GM19395 (cell line): ENCODE data around the gene KLK1.
"Not testable (repeated sequence)": the region's sequence is repeated elsewhere in the genome, so short reads cannot be mapped to it uniquely, and the experiment has no call there.

Experiments
- ATAC-seq: cut with Tn5 transposase; IDR thresholded peaks from one replicate; pipeline ENCODE4 v1.9.1; 2021; ENCODE audit warnings: mild to moderate bottlenecking, moderate library complexity; ENCODE audit not compliant: unreplicated experiment

The KLK1 gene

GRCh38 chr19:50794074-50794875 is 29.3 kb downstream of the KLK1 start:
- no peak for ATAC-seq

DNA sequence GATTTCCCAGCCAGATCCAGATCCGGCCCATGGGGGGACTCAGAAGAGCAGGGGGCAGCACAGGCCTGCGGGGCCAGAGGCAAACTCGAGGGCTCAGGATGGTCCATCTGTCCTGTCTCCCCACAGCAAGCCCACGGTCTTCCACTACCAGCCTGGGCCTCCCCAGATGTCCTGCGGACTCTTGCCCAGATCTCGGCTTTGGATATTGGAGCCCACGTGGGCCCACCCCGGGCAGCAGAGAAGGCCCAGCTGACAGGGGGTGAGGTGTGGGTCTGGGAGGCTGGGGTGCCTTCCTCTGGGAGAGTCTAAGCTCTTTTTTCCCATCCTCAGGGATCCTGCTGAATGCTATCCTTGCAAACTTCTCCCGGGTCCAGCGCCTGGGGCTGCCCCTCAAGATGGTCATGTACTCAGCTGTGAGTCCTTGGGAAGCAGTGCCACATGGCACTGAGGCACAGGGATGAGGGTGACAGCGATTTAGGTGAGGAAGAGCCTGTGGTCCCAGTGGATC is 30.0 kb downstream of the KLK1 start:
- ATAC-seq = no peak

GRCh38 chr19:50792272-50793250 is 31.0 kb downstream of the KLK1 start:
- ATAC-seq = no peak

DNA sequence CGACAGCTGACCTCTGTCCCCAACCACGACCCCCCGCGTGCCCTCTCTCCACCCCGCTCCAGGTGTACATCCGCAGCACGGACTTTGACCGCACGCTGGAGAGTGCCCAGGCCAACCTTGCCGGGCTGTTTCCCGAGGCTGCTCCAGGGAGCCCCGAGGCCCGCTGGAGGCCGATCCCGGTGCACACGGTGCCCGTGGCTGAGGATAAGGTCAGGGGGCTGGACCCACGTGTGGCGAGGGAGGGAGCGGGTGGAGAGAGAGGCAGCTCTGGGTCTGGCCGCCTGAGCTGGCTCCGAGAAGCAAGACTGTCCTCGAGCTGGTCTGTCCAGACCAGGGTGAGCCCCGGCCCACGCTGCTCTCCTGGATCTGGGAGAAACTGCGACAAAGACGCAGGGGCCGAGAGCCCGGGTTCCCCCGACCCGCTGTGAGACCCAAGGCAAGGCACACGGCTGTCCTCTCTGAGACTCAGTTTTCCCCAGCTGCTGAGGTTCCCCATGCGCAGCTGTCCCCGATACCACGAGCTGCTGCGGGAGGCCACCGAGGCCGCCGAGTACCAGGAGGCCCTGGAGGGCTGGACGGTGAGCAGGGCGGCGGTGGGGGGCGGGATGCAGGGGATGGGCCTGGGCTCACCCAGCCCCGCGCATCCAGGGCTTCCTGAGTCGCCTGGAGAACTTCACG is 31.9 kb downstream of the KLK1 start:
- ATAC-seq = no peak

DNA sequence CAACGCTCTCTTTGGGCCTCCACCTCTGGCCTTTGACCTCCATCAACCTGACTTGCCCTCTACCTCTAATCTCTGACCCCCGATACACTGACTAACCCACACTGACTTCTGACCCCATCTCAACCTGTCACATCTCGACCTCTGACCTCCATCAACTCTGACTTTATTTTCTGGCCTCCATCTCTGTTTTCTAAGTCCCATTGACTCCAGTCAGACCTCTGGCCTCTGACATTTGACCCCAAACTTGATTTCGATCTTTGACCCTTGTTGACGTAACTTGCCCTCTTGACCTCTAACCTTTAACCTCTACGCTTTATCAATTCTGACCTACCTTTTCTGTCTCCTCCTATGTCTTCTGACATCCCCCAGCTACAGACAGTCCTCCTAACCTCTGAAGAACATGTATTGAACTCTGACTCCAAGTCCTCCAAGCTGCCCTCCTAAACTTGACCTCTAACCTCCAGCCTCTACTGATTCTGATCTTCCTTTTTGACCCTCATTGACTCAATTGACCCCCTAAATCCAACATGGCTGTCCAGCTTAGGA is 32.6 kb downstream of the KLK1 start:
- ATAC-seq = no peak

- ATAC-seq = no peak
Observed at GRCh38 chr19:50790396-50790795, 33.2 kb downstream of the KLK1 start, which contains the start of gene ACP4. Gene ACP4 (plus strand): TSS chr19:50790415. CDS start chr19:50790415, 0 bp downstream.

- ATAC-seq = no peak
Observed at GRCh38 chr19:50785329-50785728, 38.3 kb downstream of the KLK1 start.

DNA sequence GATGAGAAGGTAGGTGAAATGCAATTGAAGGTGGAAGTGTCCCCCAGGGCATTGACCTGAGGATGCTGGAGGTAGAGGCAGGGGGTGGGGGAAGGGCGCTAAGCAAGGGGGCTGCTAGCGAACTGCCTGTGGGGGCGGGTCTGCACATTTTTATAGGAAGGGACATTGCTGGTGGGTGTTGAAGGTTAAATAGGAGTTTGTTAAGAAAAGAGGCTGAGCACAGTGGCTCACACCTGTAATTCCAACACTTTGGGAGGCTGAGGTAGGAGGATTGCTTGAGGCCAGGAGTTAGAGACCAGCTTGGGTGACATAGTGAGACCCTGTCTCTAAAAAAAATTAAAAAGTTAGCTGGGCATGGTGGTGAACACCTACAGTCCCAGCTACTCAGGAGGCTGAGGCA is 38.9 kb downstream of the KLK1 start:
- ATAC-seq = no peak

- not testable (repeated sequence) for ATAC-seq
Observed at GRCh38 chr19:50783848-50784152, 39.8 kb downstream of the KLK1 start.

DNA sequence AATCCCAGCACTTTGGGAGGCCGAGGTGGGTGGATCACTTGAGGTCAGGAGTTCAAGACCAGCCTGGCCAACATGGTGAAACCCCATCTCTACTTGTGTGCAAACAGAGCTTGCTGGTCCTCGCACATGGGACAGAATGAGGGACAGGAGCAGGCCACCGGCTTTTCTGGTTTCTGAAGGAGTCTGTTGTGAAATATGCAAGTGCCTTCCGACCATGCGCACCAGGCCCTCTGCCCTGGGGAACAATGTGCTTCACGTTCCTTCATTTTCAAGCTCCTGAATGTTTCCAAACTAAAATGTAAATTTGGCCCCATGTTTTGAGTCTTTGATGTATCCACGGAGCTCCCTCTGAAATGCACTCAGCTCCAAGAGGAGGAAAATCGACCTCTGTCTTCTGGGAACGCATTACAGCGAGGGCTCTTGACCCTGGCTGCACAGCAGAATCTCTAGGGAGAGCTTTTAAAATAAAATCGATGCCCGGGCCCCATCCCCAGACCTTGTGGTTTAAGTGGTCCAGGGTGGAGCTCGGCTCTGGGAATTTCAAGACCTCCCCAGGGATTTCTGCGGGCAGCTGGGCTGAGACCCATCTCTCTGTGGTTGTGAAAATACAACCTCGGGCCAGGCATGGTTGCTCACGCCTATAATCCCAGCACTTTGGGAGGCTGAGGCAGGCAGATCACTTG is 42.7 kb downstream of the KLK1 start:
- ATAC-seq = no peak

GRCh38 chr19:50779504-50780457 is 43.8 kb downstream of the KLK1 start:
- ATAC-seq = no peak

DNA sequence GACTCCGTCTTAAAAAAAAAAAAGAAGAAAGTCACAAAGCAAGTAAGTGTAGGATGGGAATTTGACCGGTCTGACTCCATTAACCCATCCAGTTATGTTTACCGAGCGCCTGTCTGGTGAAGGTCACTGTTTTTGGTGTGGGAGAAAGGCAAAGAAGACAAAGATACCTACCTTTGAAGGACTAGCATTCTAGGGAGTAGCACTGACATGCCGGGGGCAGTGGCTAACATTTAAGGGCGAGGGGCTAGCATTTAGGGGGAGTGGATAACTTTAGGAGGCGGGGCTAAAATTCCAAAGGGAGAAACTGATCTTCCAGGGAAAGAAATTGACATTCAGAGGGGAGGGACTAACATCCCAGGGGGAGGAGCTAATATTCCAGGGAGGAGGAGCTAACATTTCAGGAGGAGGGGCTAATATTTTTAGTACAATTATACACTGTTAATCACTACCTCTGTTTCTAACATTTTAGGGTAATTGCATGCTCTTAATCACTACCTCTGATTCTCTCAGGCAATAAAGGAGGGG is 44.6 kb downstream of the KLK1 start:
- no peak for ATAC-seq

GRCh38 chr19:50777830-50778303 is 45.7 kb downstream of the KLK1 start:
- no peak for ATAC-seq

- no peak for ATAC-seq
Observed at GRCh38 chr19:50777261-50777660, 46.3 kb downstream of the KLK1 start.

DNA sequence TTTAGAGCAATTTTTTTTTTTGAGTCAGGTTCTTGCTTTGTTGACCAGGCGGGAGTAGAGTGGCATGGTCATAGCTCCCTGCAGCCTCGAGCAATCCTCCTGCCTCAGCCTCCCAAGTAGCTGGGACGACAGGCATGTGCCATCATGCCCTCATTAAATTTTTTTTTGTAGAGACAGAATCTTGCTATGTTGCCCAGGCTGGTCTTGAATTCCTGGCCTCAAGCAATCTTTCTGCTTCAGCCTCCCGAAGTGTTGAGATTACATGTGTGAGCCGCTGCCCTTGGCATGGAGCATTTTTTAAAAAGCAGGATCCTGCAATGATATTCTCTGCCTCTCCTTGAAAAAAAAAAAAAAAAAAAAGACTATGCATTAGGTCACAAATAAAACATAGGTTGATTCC is 47.5 kb downstream of the KLK1 start:
- no peak for ATAC-seq

GRCh38 chr19:50773454-50773853 is 50.1 kb downstream of the KLK1 start:
- ATAC-seq = not testable (repeated sequence)

DNA sequence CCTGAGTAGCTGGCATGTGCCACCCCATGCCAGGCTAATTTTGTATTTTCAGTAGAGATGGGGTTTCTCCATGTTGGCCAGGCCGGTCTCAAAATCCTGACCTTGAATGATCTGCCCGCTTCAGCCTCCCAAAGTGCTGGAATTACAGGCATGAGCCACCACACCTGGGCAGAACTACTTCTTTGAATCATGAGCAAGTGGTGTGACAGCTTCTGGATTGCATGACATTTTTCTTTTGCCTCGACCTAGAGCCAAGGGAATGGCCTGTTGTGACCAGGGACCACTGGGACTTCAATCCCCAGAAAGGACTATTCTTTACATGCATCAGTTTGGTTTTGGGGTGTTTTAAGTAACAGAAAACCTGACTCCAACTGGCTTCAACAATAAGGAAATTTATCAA is 50.7 kb downstream of the KLK1 start:
- ATAC-seq = not testable (repeated sequence)

GRCh38 chr19:50772476-50772875 is 51.1 kb downstream of the KLK1 start:
- ATAC-seq = no peak

DNA sequence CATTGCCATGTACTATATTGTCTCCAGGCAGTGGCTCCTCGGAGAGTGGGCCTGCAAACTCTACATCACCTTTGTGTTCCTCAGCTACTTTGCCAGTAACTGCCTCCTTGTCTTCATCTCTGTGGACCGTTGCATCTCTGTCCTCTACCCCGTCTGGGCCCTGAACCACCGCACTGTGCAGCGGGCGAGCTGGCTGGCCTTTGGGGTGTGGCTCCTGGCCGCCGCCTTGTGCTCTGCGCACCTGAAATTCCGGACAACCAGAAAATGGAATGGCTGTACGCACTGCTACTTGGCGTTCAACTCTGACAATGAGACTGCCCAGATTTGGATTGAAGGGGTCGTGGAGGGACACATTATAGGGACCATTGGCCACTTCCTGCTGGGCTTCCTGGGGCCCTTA is 52.7 kb downstream of the KLK1 start:
- no peak for ATAC-seq
